A673 (cell line): ENCODE measurements around the gene HYDIN. TPM values are rescaled to one million over a fixed set of nuclear protein-coding genes. Genes with fewer than 3 reads are reported as not detected.

ENCODE experiments used
- BruUV-seq: library from RNA; stranded (reverse); fragments of 400-500 nt; replicated peaks from 2 replicates; lab custom pipeline; 2021; lab: Mats Ljungman, UMichigan
- CTCF ChIA-PET: fragments of 300-600 bp; sonication (Branson Sonifier 250); formaldehyde crosslinking; loops from one replicate; lab custom pipeline; 2022; ENCODE audit warnings: antibody characterized with exemption; lab: Charles Lee
- POLR2A ChIA-PET: fragments of 300-600 bp; sonication (Branson Sonifier 250); formaldehyde crosslinking; loops from one replicate; lab custom pipeline; 2022; ENCODE audit warnings: antibody characterized with exemption; ENCODE audit not compliant: low non-redundant PET; lab: Charles Lee
- DNase-seq: peaks from one replicate; pipeline ENCODE4 v3.0.0-alpha.2; 2015; ENCODE audit warnings: low spot score
- H3K27ac ChIP-seq: fragments of 200-600 bp; sonication (generic); 2 replicates; pipeline ENCODE4 v1.5.1; 2016; ENCODE audit warnings: mixed run types, low read depth, mild to moderate bottlenecking, mixed read lengths, antibody characterized with exemption, low read length; ENCODE audit not compliant: poor library complexity, severe bottlenecking
- H3K27me3 ChIP-seq: fragments of 200-600 bp; sonication (generic); replicated peaks from 2 replicates; pipeline ENCODE4 v1.6.1; 2017; ENCODE audit warnings: mixed run types, low read depth, mild to moderate bottlenecking, mixed read lengths, antibody characterized with exemption, low read length; ENCODE audit not compliant: insufficient read depth, poor library complexity
- H3K36me3 ChIP-seq: fragments of 200-600 bp; sonication (generic); 2 replicates; pipeline ENCODE4 v1.6.1; 2016; ENCODE audit warnings: mixed run types, mild to moderate bottlenecking, mixed read lengths, antibody characterized with exemption, low read length; ENCODE audit not compliant: insufficient read depth, poor library complexity, severe bottlenecking
- H3K4me1 ChIP-seq: fragments of 200-600 bp; sonication (generic); 2 replicates; pipeline ENCODE4 v1.6.1; 2017; ENCODE audit warnings: mixed run types, mild to moderate bottlenecking, mixed read lengths, antibody characterized with exemption, low read length; ENCODE audit not compliant: insufficient read depth, poor library complexity, severe bottlenecking
- H3K4me3 ChIP-seq: fragments of 200-600 bp; sonication (generic); 2 replicates; pipeline ENCODE4 v1.5.1; 2016; ENCODE audit warnings: low read depth, mixed run types, mild to moderate bottlenecking, mixed read lengths, low read length; ENCODE audit not compliant: poor library complexity, severe bottlenecking
- H3K9me3 ChIP-seq: fragments of 200-600 bp; sonication (generic); 2 replicates; pipeline ENCODE4 v1.6.1; 2016; ENCODE audit warnings: mixed run types, low read depth, mild to moderate bottlenecking, mixed read lengths, antibody characterized with exemption, low read length; ENCODE audit not compliant: poor library complexity, severe bottlenecking
- CTCF ChIP-seq: fragments of 300-800, 200-600 bp; sonication (generic); conservative IDR thresholded peaks from 2 replicates; pipeline ENCODE4 v1.5.1; 2017; ENCODE audit warnings: low read depth, mild to moderate bottlenecking, antibody characterized with exemption, low read length, moderate library complexity, mixed read lengths
- EZH2 ChIP-seq: fragments of 200-600 bp; sonication (generic); IDR thresholded peaks from 2 replicates; pipeline ENCODE4 v1.6.1; 2017; ENCODE audit warnings: borderline replicate concordance, low read depth, mild to moderate bottlenecking, mixed read lengths, antibody characterized with exemption, low read length; ENCODE audit not compliant: poor library complexity, severe bottlenecking
- intact Hi-C: fragments of 100-400 bp; cut with micrococcal nuclease; formaldehyde crosslinking; loops from one replicate; pipeline ENCODE4 v1.10.0; 2022; ENCODE audit not compliant: unreplicated experiment
- total RNA-seq: library from RNA; stranded (reverse); gene quantifications from 2 replicates; pipeline ENCODE4 v1.2.3, GENCODE V29; 2021

The HYDIN gene
- total RNA-seq, 1 experiment from 2014 or later, result not detected

- no peaks in the 10 kb centered on the region for H3K4me1 ChIP-seq
- TF ChIP-seq CTCF (no peak), EZH2 (no peak)
- DNase-seq, result no peak
- BruUV-seq, result no TSS peak
- no peaks in the 10 kb centered on the region for H3K9me3 ChIP-seq
- H3K36me3 ChIP-seq, result no peaks in the 10 kb centered on the region
- ChIA-PET CTCF (interaction anchor here (0.5 kb wide), 1 partner anchor 388 kb away, joined by 5 read pairs; no protein-coding TSS in a partner anchor), POLR2A (no interaction called here)
- H3K27me3 ChIP-seq, result peaks cover 9% of the 10 kb centered on the region
- H3K27ac ChIP-seq, result no peak overlapping the region
- intact Hi-C loops, result no loop called here
- no peak overlapping the region for H3K4me3 ChIP-seq
Measured at GRCh38 chr16:71250461-71251235, 20.1 kb upstream of the HYDIN start.

- H3K9me3 ChIP-seq, result no peaks in the 10 kb centered on the region
- no TSS peak for BruUV-seq
- ChIA-PET CTCF (interaction anchor here (1.0 kb wide), 1 partner anchor 62 kb away, joined by 3 read pairs; no protein-coding TSS in a partner anchor), POLR2A (no interaction called here)
- H3K27ac ChIP-seq, result no peak overlapping the region
- peaks cover 19% of the 10 kb centered on the region for H3K27me3 ChIP-seq
- H3K36me3 ChIP-seq, result no peaks in the 10 kb centered on the region
- TF ChIP-seq CTCF (no peak), EZH2 (no peak)
- intact Hi-C loops, result no loop called here
- H3K4me3 ChIP-seq, result no peak overlapping the region
- no peak for DNase-seq
- no peaks in the 10 kb centered on the region for H3K4me1 ChIP-seq
Measured at GRCh38 chr16:71249399-71249798, 18.9 kb upstream of the HYDIN start.

GRCh38 chr16:71247478-71247877 is 17.0 kb upstream of the HYDIN start:
- CTCF ChIA-PET, result no interaction called here
- intact Hi-C loops, result no loop called here
- no TSS peak for BruUV-seq
- POLR2A ChIA-PET, result no interaction called here
- TF ChIP-seq CTCF, result no peak
- TF ChIP-seq EZH2, result no peak
- no peaks in the 10 kb centered on the region for H3K36me3 ChIP-seq
- no peak for DNase-seq
- peaks cover 20% of the 10 kb centered on the region for H3K27me3 ChIP-seq
- H3K27ac ChIP-seq, result no peak overlapping the region
- H3K4me1 ChIP-seq, result no peaks in the 10 kb centered on the region
- no peaks in the 10 kb centered on the region for H3K9me3 ChIP-seq
- no peak overlapping the region for H3K4me3 ChIP-seq
